Activated naive CD4-positive, alpha-beta T cell (primary cell): ENCODE data around the gene HLA-DQA2.
"Not testable (repeated sequence)": the region's sequence is repeated elsewhere in the genome, so short reads cannot be mapped to it uniquely, and the experiment has no call there.

Source experiments
- DNase-seq, 4 experiments: peaks; one replicate each; lab custom pipeline; 2025; lab: John Stamatoyannopoulos, UW

Gene HLA-DQA2

GRCh38 chr6:32741031-32741960, at the start of gene HLA-DQA2:
HLA-DQA2 (plus strand) TSS chr6:32741391; CDS start chr6:32741444, 53 bp downstream.
- no peak for DNase-seq

GRCh38 chr6:32692019-32692418, 49.2 kb upstream of the HLA-DQA2 start:
- peak in 1 of 4 experiments; percentile 26 for DNase-seq

- no peak for DNase-seq
Measured at GRCh38 chr6:32697031-32697430, 44.2 kb upstream of the HLA-DQA2 start.

GRCh38 chr6:32700391-32701040, 40.7 kb upstream of the HLA-DQA2 start:
- no peak for DNase-seq

GRCh38 chr6:32703347-32703746, 37.8 kb upstream of the HLA-DQA2 start:
- DNase-seq = no peak

GRCh38 chr6:32705164-32705563, 36.0 kb upstream of the HLA-DQA2 start:
- DNase-seq = not testable (repeated sequence)

GRCh38 chr6:32709625-32710024, 31.6 kb upstream of the HLA-DQA2 start:
- no peak for DNase-seq

GRCh38 chr6:32713241-32713640, 27.9 kb upstream of the HLA-DQA2 start:
- DNase-seq = no peak

- no peak for DNase-seq
Measured at GRCh38 chr6:32716396-32716795, 24.8 kb upstream of the HLA-DQA2 start.

- DNase-seq = no peak
Measured at GRCh38 chr6:32718879-32719278, 22.3 kb upstream of the HLA-DQA2 start.

- DNase-seq = no peak
Measured at GRCh38 chr6:32738126-32738525, 3.1 kb upstream of the HLA-DQA2 start.

GRCh38 chr6:32742374-32742773, 1.2 kb downstream of the HLA-DQA2 start:
- no peak for DNase-seq

GRCh38 chr6:32744776-32745175, 3.6 kb downstream of the HLA-DQA2 start:
- DNase-seq = no peak

GRCh38 chr6:32745649-32746048, 4.5 kb downstream of the HLA-DQA2 start:
- DNase-seq = not testable (repeated sequence)

- no peak for DNase-seq
Measured at GRCh38 chr6:32752580-32752979, 11.4 kb downstream of the HLA-DQA2 start.

- DNase-seq = no peak
Measured at GRCh38 chr6:32759669-32760068, 18.5 kb downstream of the HLA-DQA2 start.

GRCh38 chr6:32761072-32761471, 19.9 kb downstream of the HLA-DQA2 start:
- no peak for DNase-seq

GRCh38 chr6:32761548-32761947, 20.4 kb downstream of the HLA-DQA2 start:
- DNase-seq = no peak

- no peak for DNase-seq
Measured at GRCh38 chr6:32763421-32763820, 22.2 kb downstream of the HLA-DQA2 start, which contains the start of gene HLA-DQB2. HLA-DQB2 (minus strand) TSS chr6:32763532; CDS start chr6:32763470, 62 bp downstream.

GRCh38 chr6:32764048-32764447, 22.9 kb downstream of the HLA-DQA2 start:
- DNase-seq = no peak

- DNase-seq = no peak
Measured at GRCh38 chr6:32772656-32773055, 31.5 kb downstream of the HLA-DQA2 start.

- no peak for DNase-seq
Measured at GRCh38 chr6:32774426-32774825, 33.2 kb downstream of the HLA-DQA2 start.

GRCh38 chr6:32775071-32775470, 33.9 kb downstream of the HLA-DQA2 start:
- no peak for DNase-seq
